CD14-positive monocyte (primary cell): ENCODE measurements around the gene TTR. TPM values are rescaled to one million over a fixed set of nuclear protein-coding genes. Genes with fewer than 3 reads are reported as not detected.

Source experiments
- DNase-seq, 3 donors: peaks; one replicate each; pipeline ENCODE4 v3.0.0-alpha.2; 2011 to 2022
- H2AFZ ChIP-seq: 2 replicates; pipeline ENCODE4 v1.6.0; 2012; ENCODE audit warnings: mild to moderate bottlenecking, low read depth, low read length, inconsistent platforms; ENCODE audit not compliant: insufficient read depth, poor library complexity, severe bottlenecking
- H3K27ac ChIP-seq, 2 donors: 1 replicate in 1 of 2; 2 replicates in 1 of 2; pipeline ENCODE4 v1.5.1; 2012 to 2013; ENCODE audit warnings: low read length in 2 of 2, control low read depth in 1 of 2, inconsistent platforms in 1 of 2, low read depth in 1 of 2, mild to moderate bottlenecking in 1 of 2
- H3K27me3 ChIP-seq, 2 donors: one replicate each; pipeline versions ENCODE4 v1.6.0 to v1.6.1; 2011 to 2013; ENCODE audit warnings: low read length in 2 of 2; ENCODE audit not compliant: control insufficient read depth in 2 of 2, insufficient read depth in 2 of 2
- H3K36me3 ChIP-seq, 2 donors: replicated peaks in 1 of 2; 1 replicate in 1 of 2; 2 replicates in 1 of 2; pipeline versions ENCODE4 v1.5.1 to v1.6.1; 2012 to 2013; ENCODE audit warnings: low read length in 2 of 2, control low read depth in 1 of 2, inconsistent platforms in 1 of 2, mild to moderate bottlenecking in 1 of 2; ENCODE audit not compliant: insufficient read depth in 2 of 2, control insufficient read depth in 1 of 2
- H3K4me1 ChIP-seq, 2 donors: 1 replicate in 1 of 2; 2 replicates in 1 of 2; pipeline versions ENCODE4 v1.5.1 to v1.6.1; 2012 to 2013; ENCODE audit warnings: low read length in 2 of 2, control low read depth in 1 of 2, inconsistent platforms in 1 of 2, mild to moderate bottlenecking in 1 of 2, moderate library complexity in 1 of 2; ENCODE audit not compliant: insufficient read depth in 2 of 2, control insufficient read depth in 1 of 2
- H3K4me2 ChIP-seq: replicated peaks from 2 replicates; pipeline ENCODE3; 2012; ENCODE audit warnings: low read length, moderate library complexity, mild to moderate bottlenecking; ENCODE audit not compliant: poor library complexity, severe bottlenecking; ENCODE audit errors: extremely low read depth
- H3K4me3 ChIP-seq, 3 experiments: fragments of 200-600 bp in 1 of 3; sonication (generic) in 1 of 3; replicated peaks in 1 of 3; 1 replicate in 2 of 3; 2 replicates in 1 of 3; pipeline ENCODE4 v1.5.1; 2011 to 2013; ENCODE audit warnings: low read length in 3 of 3, mild to moderate bottlenecking in 3 of 3, control low read depth in 2 of 3, low read depth in 2 of 3, inconsistent platforms in 1 of 3, moderate library complexity in 1 of 3
- H3K79me2 ChIP-seq: 2 replicates; pipeline ENCODE4 v1.6.0; 2012; ENCODE audit warnings: mild to moderate bottlenecking, control low read depth, inconsistent platforms, low read length, moderate library complexity; ENCODE audit not compliant: insufficient read depth
- H3K9ac ChIP-seq: 2 replicates; pipeline ENCODE4 v1.6.0; 2017; ENCODE audit warnings: low read length, mild to moderate bottlenecking; ENCODE audit not compliant: insufficient read depth, poor library complexity, severe bottlenecking
- H3K9me3 ChIP-seq, 2 donors: replicated peaks in 1 of 2; 1 replicate in 1 of 2; 2 replicates in 1 of 2; pipeline versions ENCODE4 v1.5.1 to v1.6.1; 2012 to 2013; ENCODE audit warnings: low read length in 2 of 2, control low read depth in 1 of 2; ENCODE audit not compliant: control insufficient read depth in 1 of 2, insufficient read depth in 1 of 2
- H4K20me1 ChIP-seq: 2 replicates; pipeline ENCODE4 v1.6.0; 2012; ENCODE audit warnings: mild to moderate bottlenecking, low read length, control low read depth, moderate library complexity; ENCODE audit not compliant: insufficient read depth
- H3K27ac Mint-ChIP-seq, 7 donors: one replicate each; pipeline ENCODE4 v1.8.0; 2020; ENCODE audit warnings: mild to moderate bottlenecking in 7 of 7, mixed read lengths in 7 of 7, moderate library complexity in 6 of 7, inconsistent platforms in 2 of 7
- H3K27me3 Mint-ChIP-seq, 3 donors: one replicate each; pipeline ENCODE4 v1.8.0; 2021 to 2022; ENCODE audit warnings: low read depth in 3 of 3, mild to moderate bottlenecking in 3 of 3, mixed read lengths in 3 of 3, moderate library complexity in 3 of 3, inconsistent platforms in 1 of 3
- H3K36me3 Mint-ChIP-seq, 2 donors: one replicate each; pipeline ENCODE4 v1.8.0; 2020; ENCODE audit warnings: mixed read lengths in 2 of 2, inconsistent platforms in 1 of 2, mild to moderate bottlenecking in 1 of 2
- H3K4me1 Mint-ChIP-seq: one replicate; pipeline ENCODE4 v1.8.0; 2020; ENCODE audit warnings: mild to moderate bottlenecking, mixed read lengths
- H3K4me3 Mint-ChIP-seq, 2 donors: one replicate each; pipeline ENCODE4 v1.8.0; 2020; ENCODE audit warnings: mild to moderate bottlenecking in 2 of 2, mixed read lengths in 2 of 2, moderate library complexity in 1 of 2
- H3K9me3 Mint-ChIP-seq, 7 donors: one replicate each; pipeline ENCODE4 v1.8.0; 2020 to 2022; ENCODE audit warnings: mixed read lengths in 7 of 7, mild to moderate bottlenecking in 6 of 7, moderate library complexity in 6 of 7, inconsistent platforms in 2 of 7
- CTCF ChIP-seq: fragments of 200-600 bp; IDR thresholded peaks from one replicate; pipeline ENCODE4 v1.8.0; 2022; ENCODE audit warnings: antibody characterized with exemption, mild to moderate bottlenecking
- WGBS: methylation state at CpG from one replicate; pipeline ENCODE4 v1.1.5; 2013; ENCODE audit warnings: missing lambda C conversion rate; ENCODE audit not compliant: insufficient coverage; 5-methylcytosine and 5-hydroxymethylcytosine counted together
- intact Hi-C, 2 donors: fragments of 100-400 bp; cut with micrococcal nuclease; formaldehyde crosslinking; loops; one replicate each; pipeline versions ENCODE4 v1.15.0 to v1.15.1; 2023
- polyA plus RNA-seq, 3 donors: library from polyadenylated mRNA; depleted of rRNA in 1 of 3; unstranded in 2 of 3; stranded (reverse) in 1 of 3; fragments of 300-500 nt in 2 of 3; fragments of >200 nt in 1 of 3; fragmentation: Illumina TruSeq in 2 of 3; gene quantifications; 1 replicate in 2 of 3; 2 replicates in 1 of 3; pipeline ENCODE4 v1.2.3, GENCODE V29; 2012 to 2021

The TTR gene
- polyA plus RNA-seq, 3 donors = not detected

DNA sequence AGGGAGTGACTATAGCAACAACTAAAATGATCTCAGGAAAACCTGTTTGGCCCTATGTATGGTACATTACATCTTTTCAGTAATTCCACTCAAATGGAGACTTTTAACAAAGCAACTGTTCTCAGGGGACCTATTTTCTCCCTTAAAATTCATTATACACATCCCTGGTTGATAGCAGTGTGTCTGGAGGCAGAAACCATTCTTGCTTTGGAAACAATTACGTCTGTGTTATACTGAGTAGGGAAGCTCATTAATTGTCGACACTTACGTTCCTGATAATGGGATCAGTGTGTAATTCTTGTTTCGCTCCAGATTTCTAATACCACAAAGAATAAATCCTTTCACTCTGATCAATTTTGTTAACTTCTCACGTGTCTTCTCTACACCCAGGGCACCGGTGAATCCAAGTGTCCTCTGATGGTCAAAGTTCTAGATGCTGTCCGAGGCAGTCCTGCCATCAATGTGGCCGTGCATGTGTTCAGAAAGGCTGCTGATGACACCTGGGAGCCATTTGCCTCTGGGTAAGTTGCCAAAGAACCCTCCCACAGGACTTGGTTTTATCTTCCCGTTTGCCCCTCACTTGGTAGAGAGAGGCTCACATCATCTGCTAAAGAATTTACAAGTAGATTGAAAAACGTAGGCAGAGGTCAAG is 955 bp downstream of the TTR start:
- no peak overlapping the region for H3K4me3 Mint-ChIP-seq
- H3K4me3 ChIP-seq = no peak overlapping the region
- H3K27ac Mint-ChIP-seq = no peak overlapping the region
- H3K9me3 Mint-ChIP-seq = peaks cover 0 to 7% (median 2%) of the 10 kb centered on the region in 7 donors
- TF ChIP-seq CTCF = no peak
- no peaks in the 10 kb centered on the region for H3K4me1 ChIP-seq
- H2AFZ ChIP-seq = no peak overlapping the region
- H3K4me2 ChIP-seq = no peak overlapping the region
- no peaks in the 10 kb centered on the region for H3K4me1 Mint-ChIP-seq
- H4K20me1 ChIP-seq = no peaks in the 10 kb centered on the region
- H3K9ac ChIP-seq = no peak overlapping the region
- DNase-seq = no peak
- WGBS = 90% methylated on average over 4 of the region's 10 CpGs
- no peaks in the 10 kb centered on the region for H3K27me3 ChIP-seq
- no peak overlapping the region for H3K27ac ChIP-seq
- no peaks in the 10 kb centered on the region for H3K79me2 ChIP-seq
- H3K27me3 Mint-ChIP-seq = peaks cover 0 to 2% (median 0%) of the 10 kb centered on the region in 3 donors
- intact Hi-C loops = no loop called here
- H3K36me3 ChIP-seq = no peaks in the 10 kb centered on the region
- no peaks in the 10 kb centered on the region for H3K9me3 ChIP-seq
- H3K36me3 Mint-ChIP-seq = no peaks in the 10 kb centered on the region

DNA sequence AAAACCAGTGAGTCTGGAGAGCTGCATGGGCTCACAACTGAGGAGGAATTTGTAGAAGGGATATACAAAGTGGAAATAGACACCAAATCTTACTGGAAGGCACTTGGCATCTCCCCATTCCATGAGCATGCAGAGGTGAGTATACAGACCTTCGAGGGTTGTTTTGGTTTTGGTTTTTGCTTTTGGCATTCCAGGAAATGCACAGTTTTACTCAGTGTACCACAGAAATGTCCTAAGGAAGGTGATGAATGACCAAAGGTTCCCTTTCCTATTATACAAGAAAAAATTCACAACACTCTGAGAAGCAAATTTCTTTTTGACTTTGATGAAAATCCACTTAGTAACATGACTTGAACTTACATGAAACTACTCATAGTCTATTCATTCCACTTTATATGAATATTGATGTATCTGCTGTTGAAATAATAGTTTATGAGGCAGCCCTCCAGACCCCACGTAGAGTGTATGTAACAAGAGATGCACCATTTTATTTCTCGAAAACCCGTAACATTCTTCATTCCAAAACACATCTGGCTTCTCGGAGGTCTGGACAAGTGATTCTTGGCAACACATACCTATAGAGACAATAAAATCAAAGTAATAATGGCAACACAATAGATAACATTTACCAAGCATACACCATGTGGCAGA is 3.6 kb downstream of the TTR start:
- no peak for DNase-seq
- Histone ChIP-seq H3K9me3 (no peaks in the 10 kb centered on the region), H3K27ac (no peak overlapping the region), H3K4me2 (no peak overlapping the region), H3K36me3 (no peaks in the 10 kb centered on the region), H3K4me3 (no peak overlapping the region), H2AFZ (no peak overlapping the region), H4K20me1 (no peaks in the 10 kb centered on the region), H3K27me3 (no peaks in the 10 kb centered on the region), H3K79me2 (no peaks in the 10 kb centered on the region), H3K4me1 (no peaks in the 10 kb centered on the region), H3K9ac (no peak overlapping the region)
- 92% methylated on average over 3 of the region's 5 CpGs for WGBS
- Mint-ChIP-seq H3K4me3 (no peak overlapping the region), H3K9me3 (peaks cover 0 to 2% (median 0%) of the 10 kb centered on the region in 7 donors), H3K27me3 (peaks cover 0 to 2% (median 0%) of the 10 kb centered on the region in 3 donors), H3K27ac (no peak overlapping the region), H3K36me3 (no peaks in the 10 kb centered on the region), H3K4me1 (no peaks in the 10 kb centered on the region)
- intact Hi-C loops = no loop called here
- no peak for TF ChIP-seq CTCF
